K562 (cell line): Measurements from ENCODE around the gene FAM53C. TPM values are rescaled to one million over a fixed set of nuclear protein-coding genes. Genes with fewer than 3 reads are reported as not detected.

Experiments used
- ARNT ChIP-seq, 2 experiments: fragments of 450-650 bp; IDR thresholded peaks; 2 replicates each; pipeline ENCODE4 v1.6.1; 2016; ENCODE audit warnings: mild to moderate bottlenecking in 1 of 2
- C11orf30 ChIP-seq: fragments of 450-650 bp; IDR thresholded peaks from 2 replicates; pipeline ENCODE4 v1.6.1; 2016; ENCODE audit warnings: low read depth, mild to moderate bottlenecking
- GABPB1 ChIP-seq: sonication (generic); formaldehyde crosslinking; IDR thresholded peaks from 2 replicates; pipeline ENCODE4 v1.8.0; 2022; ENCODE audit warnings: mild to moderate bottlenecking, missing genetic modification reagents
- KAT8 ChIP-seq: fragments of 450-650 bp; IDR thresholded peaks from 2 replicates; pipeline ENCODE4 v1.6.1; 2016; ENCODE audit warnings: low read depth, mild to moderate bottlenecking
- LCOR ChIP-seq: sonication (generic); formaldehyde crosslinking; IDR thresholded peaks from 2 replicates; pipeline ENCODE4 v1.8.0; 2022; ENCODE audit warnings: mild to moderate bottlenecking, missing genetic modification reagents
- MGA ChIP-seq: fragments of 450-650 bp; IDR thresholded peaks from 2 replicates; pipeline ENCODE4 v1.6.1; 2016; ENCODE audit warnings: mild to moderate bottlenecking, moderate library complexity
- NFIX ChIP-seq: fragments of 250-450 bp; sonication (Bioruptor Pico); IDR thresholded peaks from 2 replicates; pipeline ENCODE4 v1.4.0; 2020; ENCODE audit warnings: low read depth, mild to moderate bottlenecking, moderate library complexity
- POLR2H ChIP-seq: IDR thresholded peaks from 2 replicates; pipeline ENCODE4 v1.6.1; 2016; ENCODE audit warnings: missing genetic modification characterization, low read depth, mild to moderate bottlenecking, control low read depth, missing compliant biosample characterization, moderate library complexity
- PPARD ChIP-seq: fragments of 250-450 bp; sonication (Bioruptor Pico); IDR thresholded peaks from 2 replicates; pipeline ENCODE4 v1.8.0; 2022; ENCODE audit warnings: inconsistent platforms, mild to moderate bottlenecking, moderate library complexity
- ZBTB43 ChIP-seq: sonication (generic); formaldehyde crosslinking; IDR thresholded peaks from 2 replicates; pipeline ENCODE4 v1.8.0; 2023; ENCODE audit warnings: mild to moderate bottlenecking, missing genetic modification reagents
- ZNF347 ChIP-seq: fragments of 450-650 bp; formaldehyde crosslinking; IDR thresholded peaks from 2 replicates; pipeline ENCODE4 v1.4.0; 2020; ENCODE audit warnings: low read depth, mild to moderate bottlenecking, moderate library complexity
- ZNF436 ChIP-seq: fragments of 250-450, 450-650 bp; sonication (Bioruptor Pico); formaldehyde crosslinking; IDR thresholded peaks from 2 replicates; pipeline ENCODE4 v1.7.0; 2020; ENCODE audit warnings: mild to moderate bottlenecking
- polyA plus RNA-seq, 8 experiments: library from polyadenylated mRNA; depleted of rRNA in 4 of 8; stranded (reverse) in 5 of 8; unstranded in 3 of 8; fragments of >200 nt; fragmentation: Nextera tagmentation in 2 of 8; fragmentation: Illumina TruSeq in 1 of 8; extraction: Ambion mirVana in 2 of 8; extraction: Trizol in 1 of 8; gene quantifications; 2 replicates each; pipeline versions ENCODE4 v1.2.1 to v1.2.3, GENCODE V29; 2011 to 2014; ENCODE audit warnings: inconsistent platforms in 1 of 8, missing spikeins in 1 of 8
- total RNA-seq, 7 experiments: library from RNA; depleted of rRNA in 6 of 7; stranded (reverse); fragments of >200 nt in 6 of 7; fragmentation: Illumina TruSeq in 2 of 7; extraction: Trizol in 2 of 7; gene quantifications; 2 replicates each; pipeline versions ENCODE4 v1.2.1 to v1.2.3, GENCODE V29; 2011 to 2021; ENCODE audit warnings: low replicate concordance in 1 of 7
- TF ChIP-seq, protein P1 (sequence below): fragments of 250-450 bp; sonication (Bioruptor Pico); IDR thresholded peaks from 2 replicates; pipeline ENCODE4 v1.5.0; 2021; ENCODE audit warnings: mild to moderate bottlenecking, borderline replicate concordance

Gene FAM53C
- total and polyA plus RNA-seq, 9 of the 15 experiments (the other 6 are each of a cell fraction or from before 2014, with no cell fraction given) = 9.7 to 38.5 (median 25.2) TPM

DNA sequence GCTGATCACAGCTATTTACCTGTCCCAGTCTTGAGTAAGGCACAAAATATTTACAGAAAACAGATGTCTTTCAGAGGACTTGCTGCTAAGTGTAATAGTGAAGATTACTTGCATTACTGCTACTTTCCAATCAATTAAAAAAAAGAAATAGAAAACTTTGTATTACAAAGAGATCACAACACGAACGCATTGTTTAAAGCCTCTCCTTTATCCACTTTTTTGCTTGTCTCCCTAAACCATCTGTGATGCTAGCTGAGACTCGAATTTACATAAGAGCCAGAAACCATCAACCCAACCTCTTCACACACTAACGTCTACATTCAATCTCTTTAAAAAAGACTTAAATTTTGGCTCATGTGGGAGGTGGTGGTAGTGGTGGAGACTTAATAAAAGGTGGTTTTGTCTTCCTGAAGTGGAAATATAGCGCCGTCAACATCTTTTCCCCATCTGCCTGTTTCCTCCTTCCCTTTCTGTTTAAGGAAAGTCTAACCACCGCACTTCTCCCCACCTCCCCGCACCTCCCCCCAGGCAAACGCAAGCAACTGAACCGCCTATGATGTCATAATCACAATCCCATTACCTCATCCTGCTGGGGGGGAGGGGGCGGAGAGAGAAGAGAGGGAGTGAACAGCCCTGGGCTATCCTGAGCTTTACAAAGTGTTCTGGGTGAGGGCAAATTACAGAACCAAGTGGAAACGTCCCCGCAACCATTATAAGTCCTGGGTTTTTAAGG, 948 bp upstream of the FAM53C start (continued):
- TF ChIP-seq MGA = peak; percentile 17; the same call in 1 of the 2 replicates
- TF ChIP-seq NFIX (CRISPR knock-in tag) = no peak
- no peak for TF ChIP-seq KAT8
- peak; percentile 10; the same call in 1 of the 2 replicates for TF ChIP-seq C11orf30
- TF ChIP-seq, protein P1, sequence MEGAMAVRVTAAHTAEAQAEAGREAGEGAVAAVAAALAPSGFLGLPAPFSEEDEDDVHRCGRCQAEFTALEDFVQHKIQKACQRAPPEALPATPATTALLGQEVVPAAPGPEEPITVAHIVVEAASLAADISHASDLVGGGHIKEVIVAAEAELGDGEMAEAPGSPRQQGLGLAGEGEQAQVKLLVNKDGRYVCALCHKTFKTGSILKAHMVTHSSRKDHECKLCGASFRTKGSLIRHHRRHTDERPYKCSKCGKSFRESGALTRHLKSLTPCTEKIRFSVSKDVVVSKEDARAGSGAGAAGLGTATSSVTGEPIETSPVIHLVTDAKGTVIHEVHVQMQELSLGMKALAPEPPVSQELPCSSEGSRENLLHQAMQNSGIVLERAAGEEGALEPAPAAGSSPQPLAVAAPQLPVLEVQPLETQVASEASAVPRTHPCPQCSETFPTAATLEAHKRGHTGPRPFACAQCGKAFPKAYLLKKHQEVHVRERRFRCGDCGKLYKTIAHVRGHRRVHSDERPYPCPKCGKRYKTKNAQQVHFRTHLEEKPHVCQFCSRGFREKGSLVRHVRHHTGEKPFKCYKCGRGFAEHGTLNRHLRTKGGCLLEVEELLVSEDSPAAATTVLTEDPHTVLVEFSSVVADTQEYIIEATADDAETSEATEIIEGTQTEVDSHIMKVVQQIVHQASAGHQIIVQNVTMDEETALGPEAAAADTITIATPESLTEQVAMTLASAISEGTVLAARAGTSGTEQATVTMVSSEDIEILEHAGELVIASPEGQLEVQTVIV (CRISPR knock-in tag) = no peak
- TF ChIP-seq LCOR = peak; percentile 37
- TF ChIP-seq PPARD (CRISPR knock-in tag) = no peak
- TF ChIP-seq ZNF436 (CRISPR knock-in tag) = no peak
- no peak for TF ChIP-seq ZBTB43 (CRISPR knock-in tag)
- TF ChIP-seq ZNF347 (CRISPR knock-in tag) = no peak
- TF ChIP-seq POLR2H (tag) = no peak; the same call in 1 of the 2 replicates
- TF ChIP-seq ARNT (IDR thresholded peaks at IDR 0.05) = peak; percentile 24 to 79; a peak in 2 of 4 replicates
- TF ChIP-seq GABPB1 (CRISPR knock-in tag) = peak; percentile 61
